Heart left ventricle (tissue), 16 donors: ENCODE data around the gene SLC13A3. TPM values are rescaled to one million over a fixed set of nuclear protein-coding genes. Genes with fewer than 3 reads are reported as not detected.

Experiments used
- ATAC-seq, 4 donors: fragments of 200-7000 bp; cut with Tn5 transposase; one replicate each; pipeline ENCODE4 v1.9.1; 2020 to 2022; ENCODE audit warnings: moderate library complexity in 4 of 4, mild to moderate bottlenecking in 3 of 4, moderate number of reproducible peaks in 1 of 4
- DNase-seq, 5 donors: peaks; one replicate each; pipeline ENCODE4 v3.0.0-alpha.2; 2020
- H3K27ac ChIP-seq, 12 donors: fragments of 200-600 bp; sonication (generic) in 4 of 12; one replicate each; pipeline versions ENCODE4 v1.5.0 to v1.8.0; 2016 to 2022; ENCODE audit warnings: mild to moderate bottlenecking in 2 of 12
- H3K27me3 ChIP-seq, 9 donors: fragments of 200-600 bp; sonication (generic) in 2 of 9; one replicate each; pipeline versions ENCODE4 v1.5.1 to v1.8.0; 2016 to 2022; ENCODE audit warnings: mild to moderate bottlenecking in 3 of 9
- H3K36me3 ChIP-seq, 9 donors: fragments of 200-600 bp; sonication (generic) in 2 of 9; one replicate each; pipeline versions ENCODE4 v1.5.0 to v1.8.0; 2018 to 2022; ENCODE audit warnings: mild to moderate bottlenecking in 2 of 9
- H3K4me1 ChIP-seq, 12 donors: fragments of 200-600 bp; sonication (generic) in 4 of 12; one replicate each; pipeline versions ENCODE4 v1.5.0 to v1.8.0; 2016 to 2022; ENCODE audit warnings: mild to moderate bottlenecking in 3 of 12
- H3K4me3 ChIP-seq, 12 donors: fragments of 200-600 bp; sonication (generic) in 4 of 12; one replicate each; pipeline versions ENCODE4 v1.5.0 to v1.8.0; 2017 to 2022; ENCODE audit warnings: mild to moderate bottlenecking in 9 of 12, moderate library complexity in 4 of 12
- H3K9me3 ChIP-seq, 12 donors: fragments of 200-600 bp; sonication (generic) in 4 of 12; one replicate each; pipeline versions ENCODE4 v1.5.0 to v1.8.0; 2016 to 2022; ENCODE audit warnings: mild to moderate bottlenecking in 1 of 12
- CTCF ChIP-seq, 12 donors: fragments of 200-600 bp; sonication (generic) in 4 of 12; IDR thresholded peaks; one replicate each; pipeline versions ENCODE4 v1.5.0 to v1.8.0; 2018 to 2022; ENCODE audit warnings: antibody characterized with exemption in 12 of 12, mild to moderate bottlenecking in 5 of 12
- POLR2A ChIP-seq, 2 donors: fragments of 450-650 bp; IDR thresholded peaks; one replicate each; pipeline ENCODE4 v1.6.1; 2017; ENCODE audit warnings: antibody characterized with exemption in 2 of 2, mild to moderate bottlenecking in 2 of 2, moderate library complexity in 2 of 2
- WGBS, 4 donors: extraction: QIAGEN DNeasy Blood & Tissue Kit in 2 of 4; methylation state at CpG; one replicate each; pipeline versions ENCODE4 v1.1.5 to v1.1.7; 2013 to 2018; 5-methylcytosine and 5-hydroxymethylcytosine counted together
- intact Hi-C, 10 donors: fragments of 100-400 bp; cut with DNase I; formaldehyde crosslinking; loops; one replicate each; pipeline versions ENCODE4 v1.11.1 to v1.14.2; 2022
- polyA plus RNA-seq, 2 donors: library from polyadenylated mRNA; stranded (reverse); fragments of 200-250 nt; gene quantifications; one replicate each; pipeline ENCODE4 v1.2.3, GENCODE V29; 2013
- total RNA-seq, 9 donors: library from RNA; depleted of rRNA in 2 of 9; stranded (reverse); fragments of >200 nt in 2 of 9; fragmentation: NEBNext Ultra II Directional in 3 of 9; extraction: Animal tissue kit (Norgen Biotek cat#: 25700) in 3 of 9; gene quantifications; one replicate each; pipeline versions ENCODE4 v1.1.0 to v1.2.4, GENCODE V29; 2016 to 2023
- donor health status: ischemic (EF 13 %, LVEDD 7.1; RV severe dilation, severe dysfunction).
- donor health status: healthy with polysubstance abuse.
- donor health status: DM: no; HTN: yes; CAD: no.
- donor health status: DM: no; HTN: no; CAD: no.
- donor health status: ischemic (EF 25% LVEDD 6.9; RV normal size, moderate dysfunction).
- donor health status: ischemic (EF 25% LVEDD 5.7; RV mildly dilated, moderate dysfunction).
- donor health status: healthy.
- donor health status: DM: yes; HTN: yes; CAD: no.
- donor health status: ischemic (EF 35%, LVEDD 5.7; RV mildly dilated, moderate dysfunction).
- donor health status: nonischemic (EF 11% LVEDD 7.7; RV severe dilation, severe dysfunction).
- donor health status: DM: yes; HTN: yes; CAD: no.
- donor health status: PGD.
- donor health status: ischemic (EF 29% LVEDD 5.4; RV normal size, mild dysfunction).
- donor health status: nonischemic (EF 23%, LVEDD 6.1; RV moderate dilation, normal function).

The SLC13A3 gene
- total and polyA plus RNA-seq, 11 donors, result 0.13 to 2.6 (median 0.54) TPM

- 91 to 94% (median 93%) methylated on average over 2 to 5 of the region's 5 CpGs for WGBS, 4 donors
- peaks cover 0 to 38% (median 5%) of the 10 kb centered on the region in 12 donors for H3K9me3 ChIP-seq
- H3K36me3 ChIP-seq, result no peaks in the 10 kb centered on the region
- no peaks in the 10 kb centered on the region for H3K27me3 ChIP-seq
- no peaks in the 10 kb centered on the region for H3K4me1 ChIP-seq
- TF ChIP-seq POLR2A (IDR thresholded peaks at IDR 0.05) (no peak), CTCF (IDR thresholded peaks at IDR 0.05) (no peak)
- intact Hi-C loops, result no loop called here
- H3K27ac ChIP-seq, result no peak overlapping the region
- no peak overlapping the region for H3K4me3 ChIP-seq
- DNase-seq (no peak), ATAC-seq (no peak)
These were observed 21.4 kb upstream of the SLC13A3 start for GRCh38 chr20:46672543-46673148.

- H3K9me3 ChIP-seq, result peaks cover 0 to 38% (median 5%) of the 10 kb centered on the region in 12 donors
- H3K36me3 ChIP-seq, result no peaks in the 10 kb centered on the region
- no peaks in the 10 kb centered on the region for H3K27me3 ChIP-seq
- H3K4me3 ChIP-seq, result no peak overlapping the region
- intact Hi-C loops, result no loop called here
- TF ChIP-seq CTCF (IDR thresholded peaks at IDR 0.05) (no peak), POLR2A (IDR thresholded peaks at IDR 0.05) (no peak)
- ATAC-seq (no peak), DNase-seq (no peak)
- no peak overlapping the region for H3K27ac ChIP-seq
- H3K4me1 ChIP-seq, result no peaks in the 10 kb centered on the region
- WGBS, 4 donors, result 92 to 98% (median 97%) methylated on average over 3 of the region's 3 CpGs
These were observed 20.7 kb upstream of the SLC13A3 start for GRCh38 chr20:46671866-46672542.

- H3K4me3 ChIP-seq, result no peak overlapping the region
- intact Hi-C loops, result no loop called here
- H3K36me3 ChIP-seq, result no peaks in the 10 kb centered on the region
- H3K4me1 ChIP-seq, result no peaks in the 10 kb centered on the region
- WGBS, 4 donors, result 43 to 58% (median 45%) methylated on average over 3 of the region's 3 CpGs
- ATAC-seq, result no peak
- TF ChIP-seq CTCF (IDR thresholded peaks at IDR 0.05) (no peak), POLR2A (IDR thresholded peaks at IDR 0.05) (no peak)
- DNase-seq, result no peak
- H3K27me3 ChIP-seq, result no peaks in the 10 kb centered on the region
- H3K9me3 ChIP-seq, result peaks cover 0 to 38% (median 5%) of the 10 kb centered on the region in 12 donors
- H3K27ac ChIP-seq, result no peak overlapping the region
These were observed 19.6 kb upstream of the SLC13A3 start for GRCh38 chr20:46670585-46671584.

GRCh38 chr20:46670228-46670584 is 18.9 kb upstream of the SLC13A3 start:
- DNase-seq (no peak), ATAC-seq (no peak)
- TF ChIP-seq POLR2A (IDR thresholded peaks at IDR 0.05), result no peak
- WGBS, 4 donors, result 68 to 89% (median 83%) methylated on average over 2 of the region's 2 CpGs
- peaks cover 0 to 38% (median 5%) of the 10 kb centered on the region in 12 donors for H3K9me3 ChIP-seq
- intact Hi-C loops, result no loop called here
- H3K4me3 ChIP-seq, result no peak overlapping the region
- H3K4me1 ChIP-seq, result no peaks in the 10 kb centered on the region
- no peak overlapping the region for H3K27ac ChIP-seq
- H3K36me3 ChIP-seq, result no peaks in the 10 kb centered on the region
- no peaks in the 10 kb centered on the region for H3K27me3 ChIP-seq
